Head of caudate nucleus (tissue), 42 donors: Measurements from ENCODE around the gene HLCS.

Source experiments
- DNase-seq, 42 donors: peaks; one replicate each; pipeline versions ENCODE4 v3.0.0 to v3.0.0-alpha.2; 2020 to 2021; ENCODE audit warnings: mixed read lengths in 7 of 42
- intact Hi-C: fragments of 100-400 bp; cut with DNase I; formaldehyde crosslinking; loops from one replicate; pipeline ENCODE4 v1.15.0; 2022

The HLCS gene

GRCh38 chr21:36902793-36903192 is 63.7 kb downstream of the HLCS start:
- intact Hi-C loops, result no loop called here

GRCh38 chr21:36902331-36902730 is 64.1 kb downstream of the HLCS start:
- intact Hi-C loops, result no loop called here
- no peak for DNase-seq

More at GRCh38 chr21:36902793-36903192, 63.7 kb downstream of the HLCS start:
- DNase-seq, result no peak

- intact Hi-C loops, result no loop called here
- peak in 1 of 42 donors; percentile 29 for DNase-seq
These were observed 64.9 kb downstream of the HLCS start for GRCh38 chr21:36901575-36901974.

- DNase-seq, result peak in 1 of 42 donors; percentile 31
- intact Hi-C loops, result no loop called here
These were observed 72.9 kb downstream of the HLCS start for GRCh38 chr21:36893581-36893980.

GRCh38 chr21:36892201-36892600 is 74.3 kb downstream of the HLCS start:
- intact Hi-C loops, result no loop called here
- peak in 1 of 42 donors; percentile 16 for DNase-seq

GRCh38 chr21:36891692-36892091 is 74.8 kb downstream of the HLCS start:
- intact Hi-C loops, result no loop called here
- DNase-seq, result no peak

GRCh38 chr21:36891121-36891520 is 75.3 kb downstream of the HLCS start:
- intact Hi-C loops, result no loop called here
- peak in 1 of 42 donors; percentile 15 for DNase-seq

GRCh38 chr21:36890086-36890485 is 76.4 kb downstream of the HLCS start:
- DNase-seq, result peak in 1 of 42 donors; percentile 4
- intact Hi-C loops, result no loop called here

GRCh38 chr21:36889401-36889800 is 77.1 kb downstream of the HLCS start:
- intact Hi-C loops, result no loop called here
- DNase-seq, result peak in 1 of 42 donors; percentile 19

GRCh38 chr21:36888466-36888865 is 78.0 kb downstream of the HLCS start:
- DNase-seq, result peak in 22 of 42 donors; percentile 8 to 61 (median 46)
- intact Hi-C loops, result no loop called here

GRCh38 chr21:36887963-36888362 is 78.5 kb downstream of the HLCS start:
- intact Hi-C loops, result no loop called here
- DNase-seq, result peak in 1 of 42 donors; percentile 35

- intact Hi-C loops, result no loop called here
These were observed 82.7 kb downstream of the HLCS start for GRCh38 chr21:36883532-36884486.

GRCh38 chr21:36882776-36883175 is 83.7 kb downstream of the HLCS start:
- no peak for DNase-seq
- intact Hi-C loops, result no loop called here

More at GRCh38 chr21:36883532-36884486, 82.7 kb downstream of the HLCS start:
- DNase-seq, result peak in 1 of 42 donors; percentile 26

- DNase-seq, result peak in 22 of 42 donors; percentile 4 to 63 (median 21)
- intact Hi-C loops, result no loop called here
These were observed 85.2 kb downstream of the HLCS start for GRCh38 chr21:36881228-36881627.

GRCh38 chr21:36879827-36880226 is 86.6 kb downstream of the HLCS start:
- intact Hi-C loops, result no loop called here
- no peak for DNase-seq

GRCh38 chr21:36877741-36878140 is 88.7 kb downstream of the HLCS start:
- intact Hi-C loops, result no loop called here
- DNase-seq, result no peak

- DNase-seq, result no peak
- intact Hi-C loops, result no loop called here
These were observed 91.8 kb downstream of the HLCS start for GRCh38 chr21:36874665-36875064.

GRCh38 chr21:36873513-36873912 is 93.0 kb downstream of the HLCS start:
- DNase-seq, result no peak
- intact Hi-C loops, result no loop called here

GRCh38 chr21:36867291-36867905 is 99.1 kb downstream of the HLCS start:
- no peak for DNase-seq
- intact Hi-C loops, result no loop called here

GRCh38 chr21:36866419-36866818 is 100.0 kb downstream of the HLCS start:
- DNase-seq, result no peak
- intact Hi-C loops, result no loop called here
